Measurements from ENCODE around the gene RUNX2. TPM values are rescaled to one million over a fixed set of nuclear protein-coding genes. Genes with fewer than 3 reads are reported as not detected.
A peak's percentile ranks its signal among the peaks of the same experiment; 100 is the strongest.

Gene RUNX2
- total RNA-seq, 4 donors from 2014 or later: 1.00 to 8.1 (median 3.6) TPM

DNA sequence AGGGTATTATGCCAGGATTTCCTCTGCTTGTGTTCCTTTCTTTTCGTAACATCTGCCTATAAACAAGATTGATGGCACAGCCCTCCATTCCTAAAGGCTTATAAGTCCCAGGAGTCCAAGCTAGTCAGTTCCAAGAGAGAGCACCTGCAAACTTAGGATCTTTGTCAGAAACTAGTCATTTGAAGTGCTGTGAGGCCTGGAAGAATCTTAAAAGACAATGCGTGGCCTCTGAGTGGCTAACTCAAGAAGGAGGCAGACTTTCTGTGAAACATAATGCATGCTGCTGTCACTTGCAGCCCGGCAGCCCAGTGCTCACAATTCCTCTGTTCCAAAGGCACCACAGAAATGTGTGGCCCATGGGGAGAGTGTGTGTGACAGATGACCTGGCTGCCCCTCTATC is 184.6 kb downstream of the RUNX2 start:
- TF ChIP-seq, protein P1, sequence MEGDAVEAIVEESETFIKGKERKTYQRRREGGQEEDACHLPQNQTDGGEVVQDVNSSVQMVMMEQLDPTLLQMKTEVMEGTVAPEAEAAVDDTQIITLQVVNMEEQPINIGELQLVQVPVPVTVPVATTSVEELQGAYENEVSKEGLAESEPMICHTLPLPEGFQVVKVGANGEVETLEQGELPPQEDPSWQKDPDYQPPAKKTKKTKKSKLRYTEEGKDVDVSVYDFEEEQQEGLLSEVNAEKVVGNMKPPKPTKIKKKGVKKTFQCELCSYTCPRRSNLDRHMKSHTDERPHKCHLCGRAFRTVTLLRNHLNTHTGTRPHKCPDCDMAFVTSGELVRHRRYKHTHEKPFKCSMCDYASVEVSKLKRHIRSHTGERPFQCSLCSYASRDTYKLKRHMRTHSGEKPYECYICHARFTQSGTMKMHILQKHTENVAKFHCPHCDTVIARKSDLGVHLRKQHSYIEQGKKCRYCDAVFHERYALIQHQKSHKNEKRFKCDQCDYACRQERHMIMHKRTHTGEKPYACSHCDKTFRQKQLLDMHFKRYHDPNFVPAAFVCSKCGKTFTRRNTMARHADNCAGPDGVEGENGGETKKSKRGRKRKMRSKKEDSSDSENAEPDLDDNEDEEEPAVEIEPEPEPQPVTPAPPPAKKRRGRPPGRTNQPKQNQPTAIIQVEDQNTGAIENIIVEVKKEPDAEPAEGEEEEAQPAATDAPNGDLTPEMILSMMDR (IDR thresholded peaks at IDR 0.05): no peak
- TF ChIP-seq POLR2AphosphoS5 (IDR thresholded peaks at IDR 0.05): no peak
- no peak for TF ChIP-seq EP300 (IDR thresholded peaks at IDR 0.05; ENCODE audit: low read depth)
- no peak for TF ChIP-seq POLR2A (IDR thresholded peaks at IDR 0.05)
- WGBS, 2 donors (ENCODE audit: low coverage in 1 of 2): 91% methylated on average over 3 of the region's 3 CpGs; no CpG with 5 or more reads in 1 of the 2 donors
- Histone ChIP-seq H3K36me3 (no peaks in the 10 kb centered on the region), H3K9me3 (no peaks in the 10 kb centered on the region), H3K27ac (no peak overlapping the region), H3K4me1 (no peaks in the 10 kb centered on the region), H3K4me3 (no peak overlapping the region), H3K27me3 (no peaks in the 10 kb centered on the region)
- intact Hi-C loops (cut with DNase I; ENCODE audit: low total_unique reads) (no loop called here), in situ Hi-C loops (cut with MboI; ENCODE audit: low pct_ligation_motif_present in 1 of 4, low pct_unique_long_range_greater_than_20kb in 1 of 4, low sequenced_read_pairs in 3 of 4) (no loop called here)
- no peak for DNase-seq

DNA sequence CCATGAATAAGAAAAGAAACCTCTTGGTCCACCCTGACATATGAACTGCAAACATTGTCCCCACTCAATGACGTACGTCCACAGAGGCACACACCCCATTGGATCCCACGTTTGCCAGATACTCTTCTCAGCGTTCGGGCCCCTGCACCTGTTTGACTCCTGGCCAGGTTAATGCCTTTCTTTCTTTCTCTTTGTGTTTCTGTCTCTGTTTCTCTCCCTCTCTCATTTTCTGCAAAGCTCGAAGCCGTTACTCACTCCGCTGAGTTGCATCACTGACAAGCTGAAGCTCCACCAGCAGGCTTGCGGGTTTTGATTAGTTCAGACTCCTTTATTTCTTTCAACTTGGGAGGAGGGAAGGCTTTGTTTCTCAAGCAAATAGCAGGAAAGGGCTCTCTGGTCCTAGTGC is 185.1 kb downstream of the RUNX2 start:
- Histone ChIP-seq H3K4me3 (no peak overlapping the region), H3K27ac (no peak overlapping the region), H3K9me3 (no peaks in the 10 kb centered on the region), H3K27me3 (no peaks in the 10 kb centered on the region), H3K36me3 (no peaks in the 10 kb centered on the region), H3K4me1 (peaks cover 0 to 3% (median 0%) of the 10 kb centered on the region in 4 donors)
- in situ Hi-C loops (cut with MboI; ENCODE audit: low pct_ligation_motif_present in 1 of 4, low pct_unique_long_range_greater_than_20kb in 1 of 4, low sequenced_read_pairs in 3 of 4): no loop called here
- no peak for TF ChIP-seq POLR2AphosphoS5 (IDR thresholded peaks at IDR 0.05)
- TF ChIP-seq, protein P1 (IDR thresholded peaks at IDR 0.05): no peak
- TF ChIP-seq EP300 (IDR thresholded peaks at IDR 0.05; ENCODE audit: low read depth): no peak
- no peak for TF ChIP-seq POLR2A (IDR thresholded peaks at IDR 0.05)
- intact Hi-C loops (cut with DNase I; ENCODE audit: low total_unique reads): no loop called here
- peak; percentile 41 for DNase-seq
- 79 to 80% methylated on average over 9 of the region's 9 CpGs for WGBS, 2 donors (ENCODE audit: low coverage in 1 of 2)

DNA sequence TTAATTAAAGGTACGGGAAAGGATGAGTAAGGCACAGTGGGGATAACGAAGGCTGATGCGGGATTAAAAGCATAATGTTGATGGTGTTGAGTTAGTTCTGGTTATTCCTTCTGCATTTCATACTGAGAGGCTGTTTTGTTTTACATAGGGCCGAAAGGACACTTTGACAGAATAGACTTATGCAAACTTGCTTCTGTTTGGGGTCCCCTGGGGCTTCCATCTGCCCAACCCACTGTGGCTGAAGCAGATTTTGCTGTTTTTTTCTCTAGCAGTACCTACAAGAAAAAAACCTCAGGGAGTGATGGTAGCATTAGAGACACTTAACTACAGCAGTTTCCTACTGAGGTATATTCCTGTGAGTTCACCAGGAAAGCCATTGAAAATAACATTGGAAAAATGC is 185.7 kb downstream of the RUNX2 start:
- H3K27me3 ChIP-seq: no peaks in the 10 kb centered on the region
- H3K4me3 ChIP-seq: no peak overlapping the region
- H3K36me3 ChIP-seq: no peaks in the 10 kb centered on the region
- H3K9me3 ChIP-seq: no peaks in the 10 kb centered on the region
- in situ Hi-C loops (cut with MboI; ENCODE audit: low pct_ligation_motif_present in 1 of 4, low pct_unique_long_range_greater_than_20kb in 1 of 4, low sequenced_read_pairs in 3 of 4): no loop called here
- H3K4me1 ChIP-seq: peaks cover 0 to 6% (median 0%) of the 10 kb centered on the region in 4 donors
- no peak for DNase-seq
- intact Hi-C loops (cut with DNase I; ENCODE audit: low total_unique reads): no loop called here
- H3K27ac ChIP-seq: no peak overlapping the region
- TF ChIP-seq EP300 (IDR thresholded peaks at IDR 0.05; ENCODE audit: low read depth) (no peak), POLR2AphosphoS5 (IDR thresholded peaks at IDR 0.05) (no peak), POLR2A (IDR thresholded peaks at IDR 0.05) (no peak)
- TF ChIP-seq, protein P1 (IDR thresholded peaks at IDR 0.05): no peak
- WGBS, 2 donors (ENCODE audit: low coverage in 1 of 2): 93 to 100% methylated on average over 2 to 4 of the region's 4 CpGs

DNA sequence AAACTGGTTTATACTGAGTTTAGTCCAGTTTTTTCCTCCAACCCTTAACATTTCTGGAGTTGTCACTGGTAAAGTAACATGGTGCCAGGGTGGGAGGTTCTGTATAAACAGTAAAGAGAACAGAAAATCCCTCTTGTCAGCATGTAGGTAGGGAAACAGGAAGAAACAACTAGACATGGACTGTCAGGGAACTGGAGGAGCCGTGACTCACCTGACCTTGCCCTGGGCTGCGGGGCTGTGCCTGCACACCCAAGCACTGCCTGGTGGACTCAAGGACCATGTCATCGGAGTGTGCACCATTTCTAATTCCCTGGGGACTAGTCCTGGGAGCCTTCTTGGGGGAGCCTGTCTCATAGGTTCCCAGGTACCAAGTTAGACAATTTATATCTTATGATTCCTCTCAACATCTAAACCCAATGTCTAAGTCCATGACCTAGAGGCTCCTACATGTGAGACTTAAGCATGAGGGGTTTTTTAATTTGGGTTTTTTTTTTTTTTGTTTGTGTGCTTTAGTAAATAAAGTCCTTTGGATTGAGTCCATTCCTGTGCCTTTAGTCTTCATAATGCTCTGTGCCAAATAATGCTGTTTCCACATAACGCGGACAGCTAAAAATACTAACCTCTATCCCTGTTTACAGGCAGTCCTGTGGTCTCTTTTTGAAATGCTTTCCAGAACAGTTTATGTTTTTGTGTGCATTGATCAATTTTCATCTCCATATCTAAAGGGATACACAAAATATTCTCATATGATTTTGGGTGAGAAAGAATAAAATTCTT is 186.5 kb downstream of the RUNX2 start:
- Histone ChIP-seq H3K27ac (no peak overlapping the region), H3K4me3 (no peak overlapping the region), H3K4me1 (peaks cover 0 to 6% (median 0%) of the 10 kb centered on the region in 4 donors), H3K36me3 (no peaks in the 10 kb centered on the region), H3K9me3 (no peaks in the 10 kb centered on the region), H3K27me3 (no peaks in the 10 kb centered on the region)
- intact Hi-C loops (cut with DNase I; ENCODE audit: low total_unique reads) (no loop called here), in situ Hi-C loops (cut with MboI; ENCODE audit: low pct_ligation_motif_present in 1 of 4, low pct_unique_long_range_greater_than_20kb in 1 of 4, low sequenced_read_pairs in 3 of 4) (no loop called here)
- 81 to 91% methylated on average over 5 of the region's 5 CpGs for WGBS, 2 donors (ENCODE audit: low coverage in 1 of 2)
- DNase-seq: no peak
- no peak for TF ChIP-seq POLR2A (IDR thresholded peaks at IDR 0.05)
- TF ChIP-seq POLR2AphosphoS5 (IDR thresholded peaks at IDR 0.05): no peak
- TF ChIP-seq, protein P1 (IDR thresholded peaks at IDR 0.05): no peak
- TF ChIP-seq EP300 (IDR thresholded peaks at IDR 0.05; ENCODE audit: low read depth): no peak
